Right lung (tissue), 5 donors: ENCODE results near the gene VPS37C. TPM values are rescaled to one million over a fixed set of nuclear protein-coding genes. Genes with fewer than 3 reads are reported as not detected.
A peak's percentile ranks its signal among the peaks of the same experiment; 100 is the strongest.
"Not testable (repeated sequence)": the region's sequence is repeated elsewhere in the genome, so short reads cannot be mapped to it uniquely, and the experiment has no call there.

Experiments used
- DNase-seq, 2 donors: peaks; one replicate each; pipeline ENCODE4 v3.0.0-alpha.2; 2013
- polyA plus RNA-seq, 5 donors: library from polyadenylated mRNA; unstranded; fragments of 120-200 nt; gene quantifications; one replicate each; pipeline versions ENCODE4 v1.2.1 to v1.2.3, GENCODE V29; 2013; ENCODE audit warnings: inconsistent platforms in 1 of 5, low replicate concordance in 1 of 5; ENCODE audit not compliant: insufficient read length in 5 of 5, insufficient read depth in 1 of 5

Gene VPS37C
- polyA plus RNA-seq, 5 donors, result 12.3 to 19.7 (median 15.6) TPM

- no peak for DNase-seq
Observed at GRCh38 chr11:61103851-61104423, 57.3 kb downstream of the VPS37C start.

GRCh38 chr11:61102667-61103571 is 58.3 kb downstream of the VPS37C start:
- DNase-seq, result no peak

DNA sequence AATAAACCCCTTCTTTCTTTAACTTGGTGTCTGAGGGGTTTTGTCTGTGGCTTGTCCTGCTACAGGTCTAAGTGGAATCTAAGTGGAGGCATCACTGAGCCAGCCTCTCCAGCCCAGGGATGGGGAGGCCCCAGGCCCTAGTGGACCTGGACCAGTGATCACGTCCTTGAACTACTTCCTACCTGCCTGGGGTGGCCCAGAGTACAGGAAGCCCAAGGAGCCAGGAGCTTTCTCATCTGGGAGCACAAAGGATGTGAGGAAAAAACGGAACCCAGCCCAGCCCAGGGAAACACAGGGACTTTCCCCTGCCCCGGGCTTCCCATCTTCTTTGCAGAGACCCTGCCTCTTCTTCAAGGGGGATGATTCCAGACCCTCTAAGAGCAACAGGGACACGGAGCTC is 62.4 kb downstream of the VPS37C start:
- no peak for DNase-seq

- DNase-seq, result not testable (repeated sequence)
Observed at GRCh38 chr11:61098261-61098660, 63.0 kb downstream of the VPS37C start.

- DNase-seq, result no peak
Observed at GRCh38 chr11:61095021-61095420, 66.2 kb downstream of the VPS37C start.

- DNase-seq, result not testable (repeated sequence)
Observed at GRCh38 chr11:61094167-61094566, 67.1 kb downstream of the VPS37C start.

DNA sequence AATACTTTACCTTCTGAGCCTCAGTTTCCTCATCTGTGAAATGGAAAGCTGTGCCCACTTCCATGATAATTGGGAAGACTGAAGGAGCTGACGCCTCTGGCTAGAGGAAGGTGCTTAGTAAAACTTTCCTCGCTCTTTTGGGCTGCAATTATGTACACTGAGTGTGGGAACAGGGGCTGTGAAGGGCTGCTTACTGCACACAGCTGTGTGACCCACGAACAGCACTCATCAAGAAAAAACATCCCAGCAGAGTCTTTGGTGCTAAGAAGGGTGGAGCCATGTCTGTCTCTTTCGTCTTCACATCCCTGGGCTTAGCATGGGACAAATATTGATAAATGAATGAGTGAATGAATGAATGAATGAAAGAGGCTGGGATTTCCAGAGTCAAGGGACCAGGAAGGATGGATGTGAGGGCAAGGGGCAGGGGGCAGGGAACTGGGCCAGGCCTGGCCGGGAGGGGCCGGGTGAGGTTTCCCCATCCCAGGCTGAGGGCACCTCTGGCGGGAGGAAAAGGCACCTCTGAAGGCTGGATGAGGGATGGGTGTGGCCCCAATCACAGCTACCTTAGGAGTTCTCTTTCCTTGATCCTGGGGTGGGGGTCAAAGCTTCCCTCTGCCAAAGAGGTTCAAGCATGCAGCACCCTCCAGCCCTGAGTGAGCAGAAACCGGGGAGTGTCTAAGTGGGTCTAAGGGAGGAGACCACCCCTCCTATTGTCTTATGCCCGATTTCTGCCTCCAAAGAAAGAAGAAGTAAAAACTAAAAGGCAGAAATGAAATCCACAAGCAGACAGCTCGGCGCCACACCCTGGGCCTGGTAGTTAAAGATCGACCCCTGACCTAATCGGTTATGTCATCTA is 68.1 kb downstream of the VPS37C start:
- no peak for DNase-seq

DNA sequence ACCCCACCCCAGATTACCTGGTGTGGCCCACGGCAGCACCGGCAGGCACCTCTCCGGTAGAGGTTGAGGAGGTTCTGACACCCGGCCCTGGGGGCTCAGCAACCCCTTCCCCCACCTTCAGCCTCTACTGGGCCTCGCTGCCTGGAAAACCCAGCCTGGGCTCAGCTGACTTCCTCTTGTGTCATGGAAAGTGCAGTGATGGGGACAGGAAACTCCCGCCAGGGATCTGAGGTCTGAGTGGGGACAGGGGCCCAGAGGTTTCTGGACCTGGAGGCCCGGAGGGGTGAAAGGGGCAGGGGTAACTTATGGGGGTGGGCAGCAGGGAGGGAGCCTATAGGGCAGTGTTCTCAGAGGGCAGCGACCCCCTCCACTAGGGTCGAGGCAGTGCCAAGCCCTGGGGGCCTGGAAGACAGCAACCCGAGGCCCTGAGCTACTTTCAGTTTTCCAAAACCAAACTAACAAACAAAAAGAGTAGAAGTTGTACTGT is 68.9 kb downstream of the VPS37C start:
- peak in 1 of 2 donors; percentile 6 for DNase-seq

DNA sequence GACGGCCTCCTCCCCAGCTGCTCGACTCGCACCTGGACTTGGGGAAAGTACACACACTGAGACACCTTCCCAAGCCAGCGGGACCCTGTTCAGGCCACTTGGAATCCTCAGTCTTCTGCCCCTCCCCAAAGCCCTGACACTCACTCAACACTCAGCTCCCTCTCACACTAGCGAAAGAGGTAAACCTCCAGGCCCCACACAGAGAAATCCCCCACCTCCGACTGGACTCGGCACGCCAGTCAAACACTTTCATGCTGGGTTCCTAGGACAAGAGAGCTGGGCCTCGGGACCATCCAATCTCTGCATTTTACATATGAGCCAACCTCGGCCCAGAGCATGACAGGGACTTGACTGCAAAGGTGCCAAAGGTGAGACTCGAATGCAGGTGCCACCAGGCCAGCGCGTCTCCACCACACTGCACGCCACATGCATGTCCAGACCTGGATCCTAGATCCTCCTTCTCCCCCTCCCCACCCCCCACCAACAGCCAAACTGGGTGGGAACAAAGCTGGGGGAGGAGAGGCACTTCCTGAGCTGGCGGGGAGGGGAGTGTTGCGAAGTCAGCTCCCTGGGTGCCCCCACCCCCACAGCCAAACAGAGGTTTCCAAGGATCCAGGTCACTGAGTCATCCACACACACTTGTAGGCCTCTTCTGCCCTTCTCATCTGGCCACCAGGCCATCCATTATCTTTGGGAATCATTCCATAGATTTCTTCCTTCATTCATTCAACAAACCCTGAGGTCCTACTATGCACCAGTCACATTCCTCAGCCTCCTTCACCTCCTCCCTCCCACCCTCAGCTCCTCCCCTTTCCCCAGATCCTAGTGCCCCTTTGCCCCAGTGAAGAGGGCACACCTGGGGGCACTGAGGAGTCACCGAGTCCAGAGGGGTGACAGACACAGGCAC is 69.6 kb downstream of the VPS37C start:
- DNase-seq, result no peak

- no peak for DNase-seq
Observed at GRCh38 chr11:61090982-61091372, 70.2 kb downstream of the VPS37C start.

- DNase-seq, result no peak
Observed at GRCh38 chr11:61090521-61090920, 70.7 kb downstream of the VPS37C start.

DNA sequence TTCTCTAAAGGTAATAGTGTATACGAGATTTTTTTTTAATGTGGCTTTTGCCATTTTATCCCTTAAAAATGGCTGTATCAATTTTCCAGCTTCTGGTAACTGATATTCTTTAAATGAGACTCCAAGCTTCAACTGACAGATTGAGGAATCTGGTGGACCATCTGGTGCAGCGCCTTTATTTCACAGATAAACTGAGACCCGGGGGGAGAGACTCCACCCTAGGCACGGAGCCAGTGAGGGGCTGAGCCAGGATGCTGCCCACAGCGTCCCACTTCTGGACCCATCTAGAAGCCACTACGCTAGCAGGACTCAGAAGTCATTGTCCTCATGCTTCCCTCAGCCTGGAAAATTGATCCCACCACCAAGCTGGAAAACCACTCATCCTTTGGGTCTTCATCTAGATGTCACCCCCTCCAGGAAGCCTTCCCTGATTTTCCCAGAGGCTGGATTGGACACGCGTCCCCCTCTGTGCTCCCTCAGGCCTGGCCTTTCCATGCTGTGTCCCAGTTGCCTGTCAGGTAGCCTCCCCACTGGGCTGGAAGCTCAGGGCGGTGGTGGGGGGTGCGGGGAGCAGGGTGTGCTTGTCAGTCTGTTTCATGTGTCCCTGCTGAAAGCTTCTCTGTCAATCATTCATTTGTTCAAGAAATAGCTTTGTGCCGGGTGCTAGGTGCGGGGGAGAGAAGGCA is 71.3 kb downstream of the VPS37C start:
- no peak for DNase-seq

- no peak for DNase-seq
Observed at GRCh38 chr11:61087426-61088119, 73.7 kb downstream of the VPS37C start.

DNA sequence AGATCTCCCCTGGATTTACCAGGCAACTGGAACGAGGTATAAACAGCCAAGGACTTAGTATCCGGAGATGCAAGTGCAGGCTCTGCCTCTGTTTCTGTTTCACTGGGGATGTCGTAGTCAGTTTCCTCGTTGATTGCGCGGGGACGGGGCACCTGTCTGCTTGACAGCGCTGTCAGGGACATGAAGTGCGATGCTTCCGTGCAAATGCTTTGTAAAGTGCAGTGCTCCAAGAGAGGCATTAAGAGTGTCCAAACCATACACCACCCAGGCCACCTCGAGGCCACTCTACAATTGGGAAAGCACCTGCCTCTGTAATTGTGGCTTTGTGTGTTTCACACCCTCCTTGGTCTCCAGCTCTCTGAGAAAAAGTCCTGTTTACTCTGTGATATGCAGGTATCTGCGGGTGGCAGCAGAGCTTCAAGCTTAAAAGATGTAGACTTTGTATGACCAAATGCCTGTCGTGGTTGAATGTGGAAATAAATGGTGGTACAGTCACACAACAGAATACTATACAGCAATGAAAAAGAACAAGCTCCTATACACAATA is 77.6 kb downstream of the VPS37C start:
- DNase-seq, result no peak

GRCh38 chr11:61082931-61083531 is 78.2 kb downstream of the VPS37C start:
- DNase-seq, result no peak

GRCh38 chr11:61082062-61082870 is 79.0 kb downstream of the VPS37C start:
- DNase-seq, result no peak

DNA sequence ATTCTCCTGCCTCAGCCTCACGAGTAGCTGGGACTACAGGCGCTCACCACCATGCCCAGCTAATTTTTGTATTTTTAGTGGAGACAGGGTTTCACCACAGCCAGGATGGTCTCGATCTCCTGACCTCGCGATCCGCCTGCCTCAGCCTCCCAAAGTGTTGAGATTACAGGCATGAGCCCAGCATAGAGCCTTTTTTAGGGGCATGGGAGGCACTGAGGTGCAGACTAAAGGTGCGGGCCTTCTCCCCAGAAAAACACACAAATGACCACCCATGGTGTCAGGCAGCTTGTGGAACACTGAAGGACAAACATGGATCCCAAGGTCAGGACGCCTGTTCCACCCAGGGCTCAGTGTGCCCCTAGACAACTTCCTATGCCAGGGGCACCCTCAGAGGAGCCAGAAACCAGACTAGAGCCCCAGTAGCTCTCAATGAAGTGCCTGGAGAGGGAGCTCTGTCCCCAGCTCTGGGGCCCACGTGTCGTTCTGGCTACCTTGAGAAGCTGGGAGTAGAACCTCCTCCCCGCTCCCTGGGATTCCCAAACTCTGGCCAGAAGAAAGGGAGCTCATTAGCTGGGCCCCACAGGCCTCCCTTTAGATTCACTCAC is 80.1 kb downstream of the VPS37C start:
- DNase-seq, result no peak

- DNase-seq, result no peak
Observed at GRCh38 chr11:61080526-61080925, 80.7 kb downstream of the VPS37C start.
